Measurements from ENCODE around the gene RB1.

DNA sequence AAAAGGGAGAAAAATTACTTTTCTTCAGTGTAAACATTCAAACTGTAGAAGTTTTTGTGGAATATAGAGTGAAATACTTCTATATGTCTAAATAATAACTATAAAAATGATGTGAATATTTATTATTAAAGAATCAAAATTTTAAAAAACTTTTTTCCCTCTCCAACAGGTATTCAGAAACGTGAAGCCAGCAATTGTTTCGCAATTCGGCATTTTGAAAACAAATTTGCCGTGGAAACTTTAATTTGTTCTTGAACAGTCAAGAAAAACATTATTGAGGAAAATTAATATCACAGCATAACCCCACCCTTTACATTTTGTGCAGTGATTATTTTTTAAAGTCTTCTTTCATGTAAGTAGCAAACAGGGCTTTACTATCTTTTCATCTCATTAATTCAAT lies 42.6 kb upstream of the RB1 start:
- TF ChIP-seq, protein P1, sequence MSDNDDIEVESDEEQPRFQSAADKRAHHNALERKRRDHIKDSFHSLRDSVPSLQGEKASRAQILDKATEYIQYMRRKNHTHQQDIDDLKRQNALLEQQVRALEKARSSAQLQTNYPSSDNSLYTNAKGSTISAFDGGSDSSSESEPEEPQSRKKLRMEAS (IDR thresholded peaks at IDR 0.05), result no peak
- TF ChIP-seq CBX8 (IDR thresholded peaks at IDR 0.05) (no peak), HDAC2 (IDR thresholded peaks at IDR 0.05) (no peak), MAZ (IDR thresholded peaks at IDR 0.05; ENCODE audit: borderline replicate concordance, low read depth, low read length) (no peak), EHMT2 (IDR thresholded peaks at IDR 0.05; ENCODE audit: low read depth) (no peak)
- TF ChIP-seq, protein P2, sequence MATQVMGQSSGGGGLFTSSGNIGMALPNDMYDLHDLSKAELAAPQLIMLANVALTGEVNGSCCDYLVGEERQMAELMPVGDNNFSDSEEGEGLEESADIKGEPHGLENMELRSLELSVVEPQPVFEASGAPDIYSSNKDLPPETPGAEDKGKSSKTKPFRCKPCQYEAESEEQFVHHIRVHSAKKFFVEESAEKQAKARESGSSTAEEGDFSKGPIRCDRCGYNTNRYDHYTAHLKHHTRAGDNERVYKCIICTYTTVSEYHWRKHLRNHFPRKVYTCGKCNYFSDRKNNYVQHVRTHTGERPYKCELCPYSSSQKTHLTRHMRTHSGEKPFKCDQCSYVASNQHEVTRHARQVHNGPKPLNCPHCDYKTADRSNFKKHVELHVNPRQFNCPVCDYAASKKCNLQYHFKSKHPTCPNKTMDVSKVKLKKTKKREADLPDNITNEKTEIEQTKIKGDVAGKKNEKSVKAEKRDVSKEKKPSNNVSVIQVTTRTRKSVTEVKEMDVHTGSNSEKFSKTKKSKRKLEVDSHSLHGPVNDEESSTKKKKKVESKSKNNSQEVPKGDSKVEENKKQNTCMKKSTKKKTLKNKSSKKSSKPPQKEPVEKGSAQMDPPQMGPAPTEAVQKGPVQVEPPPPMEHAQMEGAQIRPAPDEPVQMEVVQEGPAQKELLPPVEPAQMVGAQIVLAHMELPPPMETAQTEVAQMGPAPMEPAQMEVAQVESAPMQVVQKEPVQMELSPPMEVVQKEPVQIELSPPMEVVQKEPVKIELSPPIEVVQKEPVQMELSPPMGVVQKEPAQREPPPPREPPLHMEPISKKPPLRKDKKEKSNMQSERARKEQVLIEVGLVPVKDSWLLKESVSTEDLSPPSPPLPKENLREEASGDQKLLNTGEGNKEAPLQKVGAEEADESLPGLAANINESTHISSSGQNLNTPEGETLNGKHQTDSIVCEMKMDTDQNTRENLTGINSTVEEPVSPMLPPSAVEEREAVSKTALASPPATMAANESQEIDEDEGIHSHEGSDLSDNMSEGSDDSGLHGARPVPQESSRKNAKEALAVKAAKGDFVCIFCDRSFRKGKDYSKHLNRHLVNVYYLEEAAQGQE (IDR thresholded peaks at IDR 0.05), result no peak
- TF ChIP-seq, protein P3, sequence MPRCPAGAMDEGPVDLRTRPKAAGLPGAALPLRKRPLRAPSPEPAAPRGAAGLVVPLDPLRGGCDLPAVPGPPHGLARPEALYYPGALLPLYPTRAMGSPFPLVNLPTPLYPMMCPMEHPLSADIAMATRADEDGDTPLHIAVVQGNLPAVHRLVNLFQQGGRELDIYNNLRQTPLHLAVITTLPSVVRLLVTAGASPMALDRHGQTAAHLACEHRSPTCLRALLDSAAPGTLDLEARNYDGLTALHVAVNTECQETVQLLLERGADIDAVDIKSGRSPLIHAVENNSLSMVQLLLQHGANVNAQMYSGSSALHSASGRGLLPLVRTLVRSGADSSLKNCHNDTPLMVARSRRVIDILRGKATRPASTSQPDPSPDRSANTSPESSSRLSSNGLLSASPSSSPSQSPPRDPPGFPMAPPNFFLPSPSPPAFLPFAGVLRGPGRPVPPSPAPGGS (IDR thresholded peaks at IDR 0.05), result no peak
- TF ChIP-seq, protein P4, sequence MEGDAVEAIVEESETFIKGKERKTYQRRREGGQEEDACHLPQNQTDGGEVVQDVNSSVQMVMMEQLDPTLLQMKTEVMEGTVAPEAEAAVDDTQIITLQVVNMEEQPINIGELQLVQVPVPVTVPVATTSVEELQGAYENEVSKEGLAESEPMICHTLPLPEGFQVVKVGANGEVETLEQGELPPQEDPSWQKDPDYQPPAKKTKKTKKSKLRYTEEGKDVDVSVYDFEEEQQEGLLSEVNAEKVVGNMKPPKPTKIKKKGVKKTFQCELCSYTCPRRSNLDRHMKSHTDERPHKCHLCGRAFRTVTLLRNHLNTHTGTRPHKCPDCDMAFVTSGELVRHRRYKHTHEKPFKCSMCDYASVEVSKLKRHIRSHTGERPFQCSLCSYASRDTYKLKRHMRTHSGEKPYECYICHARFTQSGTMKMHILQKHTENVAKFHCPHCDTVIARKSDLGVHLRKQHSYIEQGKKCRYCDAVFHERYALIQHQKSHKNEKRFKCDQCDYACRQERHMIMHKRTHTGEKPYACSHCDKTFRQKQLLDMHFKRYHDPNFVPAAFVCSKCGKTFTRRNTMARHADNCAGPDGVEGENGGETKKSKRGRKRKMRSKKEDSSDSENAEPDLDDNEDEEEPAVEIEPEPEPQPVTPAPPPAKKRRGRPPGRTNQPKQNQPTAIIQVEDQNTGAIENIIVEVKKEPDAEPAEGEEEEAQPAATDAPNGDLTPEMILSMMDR (IDR thresholded peaks at IDR 0.05), result no peak
- TF ChIP-seq, protein P5, sequence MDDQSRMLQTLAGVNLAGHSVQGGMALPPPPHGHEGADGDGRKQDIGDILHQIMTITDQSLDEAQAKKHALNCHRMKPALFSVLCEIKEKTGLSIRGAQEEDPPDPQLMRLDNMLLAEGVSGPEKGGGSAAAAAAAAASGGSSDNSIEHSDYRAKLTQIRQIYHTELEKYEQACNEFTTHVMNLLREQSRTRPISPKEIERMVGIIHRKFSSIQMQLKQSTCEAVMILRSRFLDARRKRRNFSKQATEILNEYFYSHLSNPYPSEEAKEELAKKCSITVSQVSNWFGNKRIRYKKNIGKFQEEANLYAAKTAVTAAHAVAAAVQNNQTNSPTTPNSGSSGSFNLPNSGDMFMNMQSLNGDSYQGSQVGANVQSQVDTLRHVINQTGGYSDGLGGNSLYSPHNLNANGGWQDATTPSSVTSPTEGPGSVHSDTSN (IDR thresholded peaks at IDR 0.05), result no peak

Data from A549 (cell line).